Liver (tissue), 9 donors: Measurements from ENCODE around the gene CNTN2. TPM values are rescaled to one million over a fixed set of nuclear protein-coding genes. Genes with fewer than 3 reads are reported as not detected.

ENCODE experiments used
- DNase-seq: peaks from one replicate; pipeline ENCODE4 v3.0.0-alpha.2; 2017; ENCODE audit warnings: low spot score
- H3K27ac ChIP-seq, 2 donors: one replicate each; pipeline ENCODE4 v1.7.0; 2013; ENCODE audit warnings: inconsistent platforms in 2 of 2, low read length in 2 of 2, control low read depth in 1 of 2, low read depth in 1 of 2, mild to moderate bottlenecking in 1 of 2
- H3K27me3 ChIP-seq, 4 donors: one replicate each; pipeline versions ENCODE4 v1.6.1 to v1.7.0; 2013; ENCODE audit warnings: low read length in 3 of 4, inconsistent platforms in 1 of 4, mild to moderate bottlenecking in 1 of 4, moderate library complexity in 1 of 4; ENCODE audit not compliant: control insufficient read depth in 4 of 4, insufficient read depth in 4 of 4
- H3K36me3 ChIP-seq, 4 donors: one replicate each; pipeline versions ENCODE4 v1.6.1 to v1.7.0; 2013; ENCODE audit warnings: low read length in 3 of 4, mild to moderate bottlenecking in 3 of 4, low read depth in 1 of 4, moderate library complexity in 1 of 4; ENCODE audit not compliant: control insufficient read depth in 4 of 4, insufficient read depth in 3 of 4
- H3K4me1 ChIP-seq, 4 donors: one replicate each; pipeline versions ENCODE4 v1.6.1 to v1.7.0; 2013; ENCODE audit warnings: low read length in 3 of 4, mild to moderate bottlenecking in 3 of 4, moderate library complexity in 1 of 4; ENCODE audit not compliant: control insufficient read depth in 4 of 4, insufficient read depth in 4 of 4
- H3K4me3 ChIP-seq, 3 donors: one replicate each; pipeline versions ENCODE4 v1.6.1 to v1.7.0; 2013; ENCODE audit warnings: low read length in 3 of 3, control low read depth in 1 of 3, low read depth in 1 of 3, mild to moderate bottlenecking in 1 of 3
- H3K9ac ChIP-seq, 2 donors: one replicate each; pipeline ENCODE4 v1.7.0; 2013; ENCODE audit warnings: low read length in 2 of 2, mild to moderate bottlenecking in 2 of 2, moderate library complexity in 2 of 2, control low read depth in 1 of 2, low read depth in 1 of 2
- H3K9me3 ChIP-seq, 4 donors: one replicate each; pipeline versions ENCODE4 v1.6.1 to v1.7.0; 2013; ENCODE audit warnings: low read length in 3 of 4; ENCODE audit not compliant: control insufficient read depth in 4 of 4
- EGR1 ChIP-seq, 2 donors: IDR thresholded peaks; 2 replicates each; pipeline ENCODE4 v1.6.1; 2016 to 2018; ENCODE audit warnings: antibody characterized with exemption in 2 of 2, low read depth in 2 of 2
- FOXA1 ChIP-seq: IDR thresholded peaks from 2 replicates; pipeline ENCODE4 v1.6.1; 2016; ENCODE audit warnings: antibody characterized with exemption
- FOXA2 ChIP-seq: IDR thresholded peaks from 2 replicates; pipeline ENCODE4 v1.6.1; 2016; ENCODE audit warnings: antibody characterized with exemption
- GABPA ChIP-seq, 2 donors: IDR thresholded peaks in 1 of 2; conservative IDR thresholded peaks in 1 of 2; 2 replicates each; pipeline ENCODE4 v1.6.1; 2016; ENCODE audit warnings: antibody characterized with exemption in 2 of 2, mild to moderate bottlenecking in 1 of 2, moderate library complexity in 1 of 2
- HNF4A ChIP-seq, 2 donors: conservative IDR thresholded peaks; 2 replicates each; pipeline ENCODE4 v1.6.1; 2016; ENCODE audit warnings: antibody characterized with exemption in 2 of 2, mild to moderate bottlenecking in 2 of 2
- HNF4G ChIP-seq: IDR thresholded peaks from 2 replicates; pipeline ENCODE4 v1.6.1; 2016; ENCODE audit warnings: antibody characterized with exemption
- JUND ChIP-seq, 2 donors: IDR thresholded peaks; 2 replicates each; pipeline ENCODE4 v1.6.1; 2016; ENCODE audit warnings: antibody characterized with exemption in 2 of 2
- NR2F2 ChIP-seq: IDR thresholded peaks from 2 replicates; pipeline ENCODE4 v1.6.1; 2016; ENCODE audit warnings: antibody characterized with exemption
- RAD21 ChIP-seq, 2 donors: IDR thresholded peaks; 2 replicates each; pipeline ENCODE4 v1.6.1; 2016; ENCODE audit warnings: antibody characterized with exemption in 2 of 2, mild to moderate bottlenecking in 2 of 2
- SP1 ChIP-seq: IDR thresholded peaks from 2 replicates; pipeline ENCODE4 v1.6.1; 2018; ENCODE audit warnings: antibody characterized with exemption, mild to moderate bottlenecking
- YY1 ChIP-seq: IDR thresholded peaks from 2 replicates; pipeline ENCODE4 v1.6.1; 2016; ENCODE audit warnings: antibody characterized with exemption, mild to moderate bottlenecking
- WGBS: extraction: QIAGEN DNeasy Blood & Tissue Kit; methylation state at CpG from one replicate; pipeline ENCODE4 v1.1.7; 2013; 5-methylcytosine and 5-hydroxymethylcytosine counted together
- polyA plus RNA-seq, 2 donors: library from polyadenylated mRNA; stranded (reverse) in 1 of 2; unstranded in 1 of 2; fragments of 200-250 nt in 1 of 2; fragments of >200 nt in 1 of 2; fragmentation: Nextera tagmentation in 1 of 2; extraction: Ambion mirVana in 1 of 2; gene quantifications; one replicate each; pipeline versions ENCODE4 v1.2.1 to v1.2.3, GENCODE V29; 2013 to 2015
- total RNA-seq, 2 donors: library from RNA; depleted of rRNA; stranded (reverse); fragments of >200 nt; gene quantifications; one replicate each; pipeline ENCODE4 v1.2.3, GENCODE V29; 2014
- TF ChIP-seq, protein P1 (sequence below): fragments of 150-350 bp; IDR thresholded peaks from 2 replicates; pipeline ENCODE4 v1.5.1; 2017; ENCODE audit warnings: improper control_type of control experiment, low read depth, low read length; ENCODE audit not compliant: missing input control
- TF ChIP-seq, protein P2 (sequence below): IDR thresholded peaks from 2 replicates; pipeline ENCODE4 v1.6.1; 2016; ENCODE audit warnings: antibody characterized with exemption
- TF ChIP-seq, protein P3 (sequence below): IDR thresholded peaks from 2 replicates; pipeline ENCODE4 v1.6.1; 2016; ENCODE audit warnings: antibody characterized with exemption
- TF ChIP-seq, protein P4 (sequence below): IDR thresholded peaks from 2 replicates; pipeline ENCODE4 v1.6.1; 2016; ENCODE audit warnings: antibody characterized with exemption, mild to moderate bottlenecking
- donor health status: healthy.
- donor health status: healthy.
- donor health status: healthy.
- donor health status: healthy.
- donor health status: healthy.

CNTN2 gene
- total and polyA plus RNA-seq, 4 donors: 0.05 to 0.25 (median 0.17) TPM

DNA sequence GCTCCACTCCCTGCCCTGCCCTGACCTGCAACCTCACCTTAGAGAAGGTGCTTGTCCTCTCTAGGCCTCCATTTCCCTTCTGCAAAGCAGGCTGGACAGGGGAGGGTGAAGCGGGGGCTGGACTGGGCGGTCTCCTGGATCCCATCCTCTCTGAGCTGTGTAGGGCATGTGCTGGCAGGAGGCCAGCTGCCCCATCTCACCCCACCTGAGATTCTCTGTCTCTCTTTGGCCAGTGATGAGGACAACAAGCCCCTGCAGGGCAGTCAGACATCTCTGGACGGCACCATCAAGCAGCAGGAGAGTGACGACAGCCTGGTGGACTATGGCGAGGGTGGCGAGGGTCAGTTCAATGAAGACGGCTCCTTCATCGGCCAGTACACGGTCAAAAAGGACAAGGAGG is 26.9 kb upstream of the CNTN2 start (continued):
- TF ChIP-seq, protein P1, sequence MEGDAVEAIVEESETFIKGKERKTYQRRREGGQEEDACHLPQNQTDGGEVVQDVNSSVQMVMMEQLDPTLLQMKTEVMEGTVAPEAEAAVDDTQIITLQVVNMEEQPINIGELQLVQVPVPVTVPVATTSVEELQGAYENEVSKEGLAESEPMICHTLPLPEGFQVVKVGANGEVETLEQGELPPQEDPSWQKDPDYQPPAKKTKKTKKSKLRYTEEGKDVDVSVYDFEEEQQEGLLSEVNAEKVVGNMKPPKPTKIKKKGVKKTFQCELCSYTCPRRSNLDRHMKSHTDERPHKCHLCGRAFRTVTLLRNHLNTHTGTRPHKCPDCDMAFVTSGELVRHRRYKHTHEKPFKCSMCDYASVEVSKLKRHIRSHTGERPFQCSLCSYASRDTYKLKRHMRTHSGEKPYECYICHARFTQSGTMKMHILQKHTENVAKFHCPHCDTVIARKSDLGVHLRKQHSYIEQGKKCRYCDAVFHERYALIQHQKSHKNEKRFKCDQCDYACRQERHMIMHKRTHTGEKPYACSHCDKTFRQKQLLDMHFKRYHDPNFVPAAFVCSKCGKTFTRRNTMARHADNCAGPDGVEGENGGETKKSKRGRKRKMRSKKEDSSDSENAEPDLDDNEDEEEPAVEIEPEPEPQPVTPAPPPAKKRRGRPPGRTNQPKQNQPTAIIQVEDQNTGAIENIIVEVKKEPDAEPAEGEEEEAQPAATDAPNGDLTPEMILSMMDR: no peak
- TF ChIP-seq HNF4A (conservative IDR thresholded peaks at IDR 0.05) (no peak), RAD21 (IDR thresholded peaks at IDR 0.05) (no peak), NR2F2 (no peak), FOXA2 (no peak)
- TF ChIP-seq, protein P2, sequence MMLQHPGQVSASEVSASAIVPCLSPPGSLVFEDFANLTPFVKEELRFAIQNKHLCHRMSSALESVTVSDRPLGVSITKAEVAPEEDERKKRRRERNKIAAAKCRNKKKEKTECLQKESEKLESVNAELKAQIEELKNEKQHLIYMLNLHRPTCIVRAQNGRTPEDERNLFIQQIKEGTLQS: no peak
- TF ChIP-seq, protein P3, sequence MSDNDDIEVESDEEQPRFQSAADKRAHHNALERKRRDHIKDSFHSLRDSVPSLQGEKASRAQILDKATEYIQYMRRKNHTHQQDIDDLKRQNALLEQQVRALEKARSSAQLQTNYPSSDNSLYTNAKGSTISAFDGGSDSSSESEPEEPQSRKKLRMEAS: no peak

DNA sequence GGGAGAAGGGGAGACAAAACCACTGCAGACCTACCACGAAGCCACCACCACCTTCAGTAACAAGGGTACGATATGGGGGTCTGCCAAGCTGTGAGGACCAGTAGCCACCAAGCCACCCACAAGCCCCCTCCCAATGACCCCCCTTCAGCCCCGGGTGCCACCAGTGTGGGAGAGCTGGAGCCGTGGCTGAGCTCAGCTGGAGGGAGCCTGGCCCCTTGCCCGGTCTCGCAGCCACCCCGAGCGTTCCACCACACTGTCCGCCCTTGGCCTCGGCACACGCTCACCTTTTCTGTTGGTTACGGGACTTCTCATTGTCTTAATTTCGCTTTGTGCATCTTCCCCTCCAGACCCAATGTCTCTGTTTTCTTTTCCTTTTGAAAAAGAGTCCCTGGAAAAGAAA is 26.4 kb upstream of the CNTN2 start:
- Histone ChIP-seq H3K9ac (no peak overlapping the region), H3K27me3 (no peaks in the 10 kb centered on the region), H3K4me1 (peaks cover 2 to 14% (median 11%) of the 10 kb centered on the region in 4 donors), H3K4me3 (no peak overlapping the region), H3K36me3 (no peaks in the 10 kb centered on the region), H3K27ac (no peak overlapping the region), H3K9me3 (no peaks in the 10 kb centered on the region)
- DNase-seq: no peak
- TF ChIP-seq, protein P4, sequence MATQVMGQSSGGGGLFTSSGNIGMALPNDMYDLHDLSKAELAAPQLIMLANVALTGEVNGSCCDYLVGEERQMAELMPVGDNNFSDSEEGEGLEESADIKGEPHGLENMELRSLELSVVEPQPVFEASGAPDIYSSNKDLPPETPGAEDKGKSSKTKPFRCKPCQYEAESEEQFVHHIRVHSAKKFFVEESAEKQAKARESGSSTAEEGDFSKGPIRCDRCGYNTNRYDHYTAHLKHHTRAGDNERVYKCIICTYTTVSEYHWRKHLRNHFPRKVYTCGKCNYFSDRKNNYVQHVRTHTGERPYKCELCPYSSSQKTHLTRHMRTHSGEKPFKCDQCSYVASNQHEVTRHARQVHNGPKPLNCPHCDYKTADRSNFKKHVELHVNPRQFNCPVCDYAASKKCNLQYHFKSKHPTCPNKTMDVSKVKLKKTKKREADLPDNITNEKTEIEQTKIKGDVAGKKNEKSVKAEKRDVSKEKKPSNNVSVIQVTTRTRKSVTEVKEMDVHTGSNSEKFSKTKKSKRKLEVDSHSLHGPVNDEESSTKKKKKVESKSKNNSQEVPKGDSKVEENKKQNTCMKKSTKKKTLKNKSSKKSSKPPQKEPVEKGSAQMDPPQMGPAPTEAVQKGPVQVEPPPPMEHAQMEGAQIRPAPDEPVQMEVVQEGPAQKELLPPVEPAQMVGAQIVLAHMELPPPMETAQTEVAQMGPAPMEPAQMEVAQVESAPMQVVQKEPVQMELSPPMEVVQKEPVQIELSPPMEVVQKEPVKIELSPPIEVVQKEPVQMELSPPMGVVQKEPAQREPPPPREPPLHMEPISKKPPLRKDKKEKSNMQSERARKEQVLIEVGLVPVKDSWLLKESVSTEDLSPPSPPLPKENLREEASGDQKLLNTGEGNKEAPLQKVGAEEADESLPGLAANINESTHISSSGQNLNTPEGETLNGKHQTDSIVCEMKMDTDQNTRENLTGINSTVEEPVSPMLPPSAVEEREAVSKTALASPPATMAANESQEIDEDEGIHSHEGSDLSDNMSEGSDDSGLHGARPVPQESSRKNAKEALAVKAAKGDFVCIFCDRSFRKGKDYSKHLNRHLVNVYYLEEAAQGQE: no peak
- TF ChIP-seq FOXA1 (no peak), RAD21 (IDR thresholded peaks at IDR 0.05) (no peak), YY1 (no peak), EGR1 (IDR thresholded peaks at IDR 0.05; ENCODE audit: low read depth in 2 of 2) (no peak), NR2F2 (no peak), HNF4G (no peak), JUND (IDR thresholded peaks at IDR 0.05) (no peak), SP1 (no peak), GABPA (IDR thresholded peaks at IDR 0.05 in 1 of 2, conservative IDR thresholded peaks at IDR 0.05 in 1 of 2) (no peak)
- TF ChIP-seq, protein P1: no peak
- WGBS: 92% methylated on average over 13 of the region's 13 CpGs
